ENCODE data around the gene PI16.
A peak's percentile ranks its signal among the peaks of the same experiment; 100 is the strongest.
"Not testable (repeated sequence)": the region's sequence is repeated elsewhere in the genome, so short reads cannot be mapped to it uniquely, and the experiment has no call there.

The PI16 gene

DNA sequence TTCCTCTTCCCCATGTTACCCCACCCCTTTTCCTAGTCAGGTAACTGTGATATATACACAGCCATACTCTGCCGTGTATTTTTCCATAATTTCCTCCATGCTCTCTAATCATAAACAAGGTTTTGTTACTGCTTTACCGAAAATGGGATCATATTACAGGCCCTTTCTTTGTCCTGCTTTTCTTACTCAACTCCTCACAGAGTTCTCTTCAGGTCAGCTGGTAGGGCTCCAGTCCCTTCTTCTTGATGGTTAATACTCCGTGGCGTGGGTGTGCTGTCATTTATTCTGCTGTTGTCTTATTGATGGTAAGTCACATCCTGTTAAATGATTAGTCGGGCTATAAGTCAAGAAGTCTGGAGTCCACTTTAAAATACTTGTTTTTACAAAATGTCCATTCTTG lies 24.9 kb upstream of the PI16 start:
- DNase-seq, result peak; percentile 22

DNA sequence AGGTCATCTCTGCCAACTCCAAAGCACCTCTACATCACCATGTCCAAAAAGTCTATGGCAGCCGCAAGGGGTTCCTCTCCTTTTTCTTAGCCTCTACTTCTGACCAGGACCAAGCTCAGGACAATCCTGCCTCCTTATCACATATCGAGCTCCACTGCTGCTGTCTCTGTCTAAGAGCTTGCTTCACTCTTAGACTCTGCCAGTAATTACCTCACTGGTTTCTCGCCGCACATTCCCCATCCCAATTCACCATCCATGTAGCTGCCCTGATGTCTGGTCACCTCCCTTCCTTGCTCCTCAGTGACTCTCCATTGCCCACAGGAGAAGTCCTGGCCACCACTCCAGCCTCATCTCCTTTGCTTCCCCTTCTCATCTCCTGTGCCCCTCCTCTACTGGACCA lies 24.1 kb upstream of the PI16 start:
- DNase-seq, result no peak

DNA sequence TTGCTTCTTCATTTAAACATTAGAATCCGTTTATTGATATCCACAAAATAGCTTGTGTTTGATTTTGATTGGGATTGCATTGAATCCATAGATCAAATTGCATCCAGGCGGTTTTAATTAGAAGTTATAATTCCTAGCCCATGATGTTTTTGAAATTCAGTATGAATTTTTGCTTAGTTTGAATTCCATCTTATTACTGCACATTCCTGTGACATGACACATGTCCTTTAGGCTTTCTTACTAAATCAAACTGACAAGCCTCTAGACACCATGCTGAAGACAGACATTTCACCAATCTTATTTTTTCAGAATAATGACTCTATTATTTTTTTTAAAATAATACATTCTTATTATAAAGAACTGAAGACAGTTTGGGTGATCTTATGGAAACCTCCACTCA lies 21.4 kb upstream of the PI16 start:
- no peak for DNase-seq

DNA sequence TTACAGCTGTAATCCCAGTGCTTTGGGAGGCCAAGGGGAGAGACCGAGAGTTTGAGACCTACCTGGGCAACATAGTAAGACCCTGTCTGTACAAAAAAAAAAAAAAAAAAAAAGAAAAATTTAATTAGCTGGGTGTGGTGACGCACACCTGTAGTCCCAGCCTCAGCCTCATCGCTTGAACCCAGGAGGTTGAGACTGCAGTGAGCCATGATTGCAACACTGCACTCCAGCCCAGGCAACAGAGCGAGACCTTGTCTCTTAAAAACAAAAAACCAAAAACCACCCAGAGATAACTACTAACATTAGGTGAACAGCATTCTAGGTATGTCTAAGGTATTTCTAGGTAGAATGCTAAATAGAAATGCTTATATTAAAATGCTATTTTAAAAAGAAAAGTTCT lies 21.0 kb upstream of the PI16 start:
- no peak for DNase-seq

DNA sequence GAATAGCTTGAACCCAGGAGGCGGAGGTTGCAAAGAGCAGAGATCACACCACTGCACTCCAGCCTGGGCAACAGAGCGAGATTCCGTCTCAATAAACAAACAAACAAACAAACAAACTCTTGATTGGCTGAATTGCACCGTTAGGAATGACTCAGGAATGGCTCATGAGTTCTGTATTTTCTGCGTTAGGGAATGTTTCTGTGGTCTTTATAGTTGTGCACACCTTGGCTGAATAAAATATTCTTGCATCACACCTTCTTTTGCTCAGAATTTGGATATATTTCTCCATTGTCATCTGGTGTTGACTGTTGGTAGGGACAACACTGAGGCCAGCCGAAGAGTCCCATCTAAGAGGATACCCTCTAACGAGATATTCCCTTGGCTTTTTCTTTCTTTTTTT lies 19.6 kb upstream of the PI16 start:
- no peak for DNase-seq

DNA sequence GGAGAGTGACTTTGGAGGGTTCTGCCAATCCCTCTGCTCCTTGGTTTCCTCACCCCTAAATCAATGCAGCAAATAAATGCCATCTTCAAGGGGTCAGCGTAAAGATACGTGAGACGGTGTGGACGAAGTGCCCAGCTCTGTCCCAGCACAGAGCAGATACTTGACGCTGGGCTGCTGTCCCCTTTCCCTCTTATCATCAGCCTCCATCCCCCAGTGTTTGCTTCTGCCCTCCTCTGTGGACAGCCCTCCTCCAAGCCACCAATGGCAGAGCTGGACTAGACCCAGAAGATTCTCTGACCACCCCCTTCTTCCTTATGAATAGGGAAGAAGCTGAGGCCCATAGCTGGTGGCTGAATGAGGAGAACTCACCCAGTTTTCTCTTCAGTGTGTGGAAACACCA lies 17.7 kb upstream of the PI16 start:
- DNase-seq, result no peak

DNA sequence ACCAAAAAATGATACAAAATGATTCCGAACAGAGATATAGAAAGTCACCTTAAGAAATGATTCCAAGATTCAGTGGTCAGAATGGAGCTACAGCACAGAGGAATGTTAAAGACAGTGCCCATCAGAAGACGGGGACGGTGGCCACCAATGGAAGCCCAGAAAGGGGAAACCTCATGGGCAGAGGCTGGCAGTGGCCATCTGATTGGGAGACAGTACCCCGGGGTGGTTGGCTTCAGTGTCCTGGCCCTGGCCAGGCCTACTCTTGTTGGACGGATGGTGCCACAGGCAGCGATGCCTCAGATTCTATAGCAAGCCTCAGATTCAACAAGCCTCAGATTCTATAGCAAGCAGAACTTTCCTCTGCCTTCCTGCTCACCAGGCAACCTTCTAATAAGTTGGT lies 16.6 kb upstream of the PI16 start:
- DNase-seq, result no peak

DNA sequence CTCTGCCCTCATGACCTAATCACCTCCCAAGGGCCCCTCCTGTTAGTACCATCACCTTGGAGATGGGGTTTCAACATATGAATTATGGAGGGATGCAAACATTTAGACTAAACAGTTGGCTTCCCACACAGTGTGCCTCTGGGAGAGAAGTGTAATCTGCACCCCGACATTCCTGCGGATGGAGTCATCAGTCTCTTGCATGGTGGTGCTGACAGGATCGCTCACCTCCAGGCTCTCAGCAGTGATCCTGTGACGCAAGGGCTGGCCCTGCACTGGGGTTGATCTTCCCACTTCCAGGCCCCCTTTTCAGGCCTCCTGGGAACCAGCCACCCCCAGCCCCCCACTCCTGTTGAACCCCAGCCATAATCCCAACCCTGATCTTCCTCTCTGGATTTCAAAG lies 16.0 kb upstream of the PI16 start:
- DNase-seq, result no peak

DNA sequence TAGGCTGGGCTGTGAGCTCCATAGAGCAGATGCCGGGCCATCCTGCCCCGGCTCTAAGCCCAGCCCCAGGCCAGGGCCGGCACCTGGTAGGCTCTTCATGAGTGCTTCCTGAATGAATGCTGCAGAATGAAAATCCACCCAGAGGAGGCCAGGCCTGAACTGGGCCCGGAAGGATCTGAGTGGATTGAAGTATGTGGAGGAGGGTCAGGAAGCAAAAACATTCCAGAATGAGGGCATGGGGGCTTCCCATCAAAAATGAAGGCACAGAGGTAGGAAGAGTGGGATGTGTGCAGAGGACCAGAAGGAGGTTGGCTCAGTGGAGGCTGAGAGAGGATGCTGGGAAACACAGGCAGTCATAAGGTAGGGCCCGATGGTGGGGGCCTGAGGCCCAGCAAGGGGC lies 15.5 kb upstream of the PI16 start:
- DNase-seq, result not testable (repeated sequence)

DNA sequence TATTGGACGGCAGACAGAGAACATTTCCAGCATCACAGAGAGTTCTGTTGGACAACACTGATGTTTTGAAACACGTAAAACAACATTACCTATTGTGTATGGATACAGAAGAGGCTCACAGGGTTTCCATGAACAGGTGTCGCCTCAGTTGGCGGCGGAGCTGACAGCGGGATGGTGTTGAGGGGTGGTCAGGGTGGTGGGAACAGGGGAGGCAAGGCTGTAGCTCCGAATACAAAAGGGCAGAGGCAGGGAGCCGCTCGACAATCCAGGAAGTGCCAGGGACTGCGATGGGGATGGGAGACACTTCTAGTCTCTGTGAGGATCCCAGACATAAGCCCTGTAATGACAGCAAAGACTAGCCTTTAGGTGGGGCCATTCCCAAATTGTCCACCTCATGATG lies 14.5 kb upstream of the PI16 start:
- DNase-seq, result no peak

DNA sequence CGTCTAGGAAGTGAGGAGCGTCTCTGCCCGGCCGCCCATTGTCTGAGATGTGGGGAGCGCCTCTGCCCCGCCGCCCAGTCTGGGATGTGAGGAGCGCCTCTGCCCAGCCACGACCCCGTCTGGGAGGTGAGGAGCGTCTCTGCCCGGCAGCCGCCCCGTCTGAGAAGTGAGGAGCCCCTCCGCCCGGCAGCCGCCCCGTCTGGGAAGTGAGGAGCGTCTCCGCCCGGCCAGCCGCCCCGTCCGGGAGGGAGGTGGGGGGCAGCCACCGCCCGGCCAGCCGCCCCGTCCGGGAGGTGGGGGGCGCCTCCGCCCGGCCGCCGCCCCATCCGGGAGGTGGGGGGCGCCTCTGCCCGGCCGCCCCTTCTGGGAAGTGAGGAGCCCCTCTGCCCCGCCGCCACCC lies 13.0 kb upstream of the PI16 start:
- DNase-seq, result not testable (repeated sequence)

DNA sequence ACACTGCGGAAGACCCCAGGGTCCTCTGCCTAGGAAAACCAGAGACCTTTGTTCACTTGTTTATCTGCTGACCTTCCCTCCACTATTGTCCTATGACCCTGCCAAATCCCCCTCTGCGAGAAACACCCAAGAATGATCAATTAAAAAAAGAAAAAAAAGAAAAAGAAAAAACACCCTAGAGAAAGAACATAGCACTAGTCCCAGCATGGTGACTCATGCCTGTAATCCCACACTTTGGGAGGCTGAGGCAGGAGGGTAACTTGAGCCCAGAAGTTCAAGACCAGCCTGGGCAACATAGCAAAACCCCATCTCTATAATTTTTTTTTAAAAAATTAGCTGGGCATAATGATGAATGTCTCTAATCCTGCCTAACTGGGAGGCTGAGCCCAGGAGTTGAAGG lies 12.2 kb upstream of the PI16 start:
- DNase-seq, result not testable (repeated sequence)

DNA sequence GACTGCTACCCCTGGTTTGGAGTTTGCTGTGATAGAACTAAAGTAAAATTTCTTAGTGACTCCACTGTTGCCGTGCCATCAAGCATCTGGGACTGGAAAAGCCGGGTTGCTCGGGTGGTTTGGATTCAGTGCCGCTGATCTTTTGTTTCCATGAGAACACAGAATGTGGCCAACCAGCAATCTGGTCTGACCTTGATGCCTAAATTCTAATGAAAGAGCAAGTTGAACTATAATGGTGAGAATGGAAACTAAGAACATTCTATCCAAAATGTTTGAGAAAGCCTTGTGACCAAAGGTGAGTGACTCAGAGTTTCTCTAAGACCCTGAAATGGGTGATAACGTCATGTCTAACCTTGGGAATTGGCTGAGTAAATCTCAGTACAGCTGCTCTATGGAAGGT lies 9.9 kb upstream of the PI16 start:
- DNase-seq, result no peak

DNA sequence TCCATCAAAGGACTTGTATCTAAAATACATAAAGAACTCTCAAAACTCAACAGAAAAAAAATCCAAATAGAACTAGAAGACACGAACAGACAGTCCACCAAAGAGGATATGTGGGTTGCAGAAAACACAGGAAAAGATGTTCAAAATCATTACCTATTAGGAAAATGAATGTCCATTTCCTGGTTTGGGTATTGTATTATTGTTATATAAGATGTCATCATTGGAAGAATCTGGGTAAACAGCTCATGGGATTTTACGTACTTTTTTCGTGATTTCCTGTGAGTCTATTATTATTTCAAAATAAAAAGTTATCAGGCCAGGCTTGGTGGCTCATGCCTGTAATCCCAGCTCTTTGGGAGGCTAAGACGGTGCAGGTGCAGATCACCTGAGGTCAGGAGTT lies 9.2 kb upstream of the PI16 start:
- no peak for DNase-seq

DNA sequence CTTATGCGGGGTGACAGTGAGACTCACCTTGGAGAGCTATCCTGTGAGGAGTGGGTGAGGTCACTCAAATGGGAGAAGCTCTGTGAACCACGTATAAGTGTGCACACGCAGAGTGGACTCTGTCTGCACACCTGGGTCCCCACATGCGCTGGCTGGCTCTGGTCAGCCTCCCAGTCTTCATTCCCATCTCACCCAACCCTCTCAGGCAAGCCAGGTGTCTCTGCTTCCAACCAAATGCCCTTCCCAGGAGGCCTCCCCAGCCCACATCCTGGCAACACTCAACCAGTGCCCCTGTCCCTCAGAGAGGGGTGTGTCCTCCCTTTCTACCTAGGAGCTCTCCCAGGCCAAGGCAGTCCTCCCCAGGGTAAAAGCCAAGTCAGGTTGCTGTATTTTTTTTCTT lies 8.0 kb upstream of the PI16 start:
- DNase-seq, result no peak

DNA sequence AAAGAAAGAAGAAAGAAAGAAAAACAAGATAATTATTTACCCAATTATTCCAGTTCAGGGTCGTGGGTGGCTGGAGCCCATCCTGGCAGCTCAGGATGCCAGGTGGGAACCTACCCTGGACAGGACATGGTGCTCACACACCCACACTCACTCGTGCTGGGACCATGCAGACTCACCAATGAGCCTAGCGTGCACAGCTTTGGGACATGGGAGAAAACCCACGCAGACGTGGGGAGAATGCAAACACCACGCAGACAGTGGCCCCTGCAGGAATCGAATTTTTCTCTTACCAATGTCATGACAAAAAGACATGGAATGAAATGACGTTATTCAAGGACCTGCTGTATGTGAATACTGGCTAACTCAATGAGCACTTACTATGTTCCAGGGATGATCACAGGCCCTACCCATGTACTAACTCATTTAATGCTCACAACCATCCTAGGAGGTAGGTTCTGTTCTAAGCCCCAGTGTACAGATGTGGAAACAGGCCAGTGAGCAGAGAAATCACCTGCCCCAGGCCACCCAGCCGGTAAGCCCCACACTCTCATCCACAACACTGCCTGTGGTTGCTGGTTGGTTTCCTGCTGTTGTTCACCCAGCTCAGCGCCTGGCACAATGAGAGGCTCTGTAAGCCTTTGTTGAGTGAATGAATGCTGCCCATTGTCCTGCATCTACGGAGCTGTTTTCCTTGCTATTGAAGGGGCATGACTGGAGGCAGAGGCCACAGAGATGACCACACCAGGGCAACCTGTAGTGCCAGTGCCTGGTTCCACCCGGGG lies 6.8 kb upstream of the PI16 start:
- no peak for DNase-seq

DNA sequence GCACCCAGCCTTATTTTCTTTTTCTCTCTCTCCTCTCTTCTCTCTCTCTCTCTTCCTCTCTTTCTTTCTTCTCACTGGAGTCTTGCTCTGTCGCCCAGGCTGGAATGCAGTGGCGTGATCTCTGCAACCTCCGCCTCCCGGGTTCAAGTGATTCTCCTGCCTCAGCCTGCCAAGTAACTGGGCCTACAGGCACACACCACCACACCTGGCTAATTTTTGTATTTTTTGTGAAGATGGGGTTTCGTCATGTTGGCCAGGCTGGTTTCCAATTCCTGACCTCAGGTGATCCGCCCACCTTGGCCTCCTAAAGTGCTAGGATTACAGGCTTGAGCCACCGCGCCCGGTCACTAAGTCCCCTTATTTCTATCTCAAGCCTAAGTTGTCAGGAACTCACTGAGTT lies 5.5 kb upstream of the PI16 start:
- DNase-seq, result not testable (repeated sequence)

DNA sequence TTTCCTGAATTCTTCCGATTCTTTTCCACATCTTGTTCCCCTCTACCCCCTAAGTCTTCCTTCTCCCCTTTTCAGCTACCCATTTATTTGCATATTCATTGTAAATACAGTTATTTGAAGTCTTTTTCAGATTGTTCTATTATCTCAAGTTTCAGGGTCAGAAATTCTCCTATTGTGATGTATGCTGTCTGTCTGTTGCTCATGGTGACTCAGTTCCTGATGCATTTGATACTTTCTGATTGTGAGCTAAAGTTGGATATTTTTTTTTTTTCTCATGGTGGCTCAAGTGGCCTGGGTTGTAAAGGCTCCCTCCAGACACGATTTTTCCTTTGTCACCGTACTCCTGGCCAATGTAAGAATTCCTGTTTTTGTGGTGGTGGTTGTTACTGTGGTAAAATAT lies 4.9 kb upstream of the PI16 start:
- no peak for DNase-seq

DNA sequence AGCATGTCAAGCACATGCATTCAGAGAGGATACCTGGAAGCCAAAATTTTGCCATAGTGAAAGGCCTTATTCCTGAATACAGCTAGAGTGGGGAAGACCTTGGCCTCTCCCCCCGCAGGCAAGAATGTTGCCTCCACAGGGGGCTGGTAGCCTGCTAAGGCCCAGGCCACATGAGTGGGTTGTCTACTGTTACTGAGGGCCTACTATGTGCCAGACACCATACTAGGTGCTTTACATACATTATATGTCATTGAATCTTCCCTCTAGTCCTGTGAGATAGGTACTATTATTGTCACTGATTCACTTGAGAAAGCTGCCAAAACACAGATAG lies 642 bp upstream of the PI16 start:
- DNase-seq, result no peak

DNA sequence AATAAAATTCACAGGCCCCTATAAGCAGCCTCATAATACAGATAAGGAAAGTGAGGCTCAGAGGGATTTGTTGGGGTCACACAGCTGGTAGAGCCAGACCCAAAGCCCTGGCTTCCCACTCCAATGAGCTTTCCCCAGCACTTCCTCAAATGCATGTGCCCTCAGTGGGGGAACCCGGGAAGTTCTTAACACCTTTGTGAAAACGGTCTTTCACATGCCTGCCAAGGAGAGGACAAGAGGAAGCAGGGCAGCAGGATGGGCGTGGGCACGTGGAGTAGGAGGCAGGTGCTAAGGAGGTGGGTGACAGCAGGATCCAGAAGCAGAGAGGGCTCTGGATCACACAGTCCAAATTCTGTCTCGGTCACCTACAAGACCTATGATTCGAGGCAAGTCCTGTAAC lies 598 bp downstream of the PI16 start:
- no peak for DNase-seq

DNA sequence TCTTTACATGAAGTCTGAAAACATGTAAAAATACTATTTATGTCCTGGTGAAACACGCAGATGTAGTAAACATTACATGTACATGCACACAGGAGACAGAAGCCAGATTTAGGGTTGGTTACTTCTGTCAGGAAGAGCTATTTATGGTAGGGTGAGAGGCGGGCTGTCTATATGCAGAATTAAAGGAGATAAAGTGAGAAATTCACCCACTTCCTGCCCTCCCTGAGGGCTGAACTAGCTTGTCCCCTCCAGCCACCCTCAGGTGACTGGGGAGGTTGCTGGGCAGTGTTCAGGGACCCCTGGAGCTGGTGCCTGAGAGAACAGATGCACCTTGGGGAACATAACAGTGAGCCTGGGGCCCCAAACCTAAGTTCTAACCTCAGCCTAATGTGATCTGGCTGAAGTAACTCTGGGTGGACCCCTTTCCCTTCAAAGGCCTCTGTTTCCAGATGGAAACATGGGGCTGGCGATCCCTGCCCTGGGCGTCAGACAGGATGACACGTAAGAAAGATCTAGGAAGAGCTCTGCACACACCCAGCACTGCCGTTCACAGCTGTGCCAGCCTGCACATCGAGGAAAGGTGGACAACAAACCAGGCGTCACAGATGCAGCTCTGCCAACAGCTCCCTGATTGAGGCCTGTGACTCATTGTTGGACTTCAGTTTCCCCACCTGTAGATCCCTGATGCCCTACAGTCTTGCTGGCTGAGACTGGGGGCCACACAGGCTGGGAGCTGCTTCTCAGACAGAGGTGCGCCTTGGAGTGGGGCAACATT lies 1.3 kb downstream of the PI16 start:
- DNase-seq, result no peak

DNA sequence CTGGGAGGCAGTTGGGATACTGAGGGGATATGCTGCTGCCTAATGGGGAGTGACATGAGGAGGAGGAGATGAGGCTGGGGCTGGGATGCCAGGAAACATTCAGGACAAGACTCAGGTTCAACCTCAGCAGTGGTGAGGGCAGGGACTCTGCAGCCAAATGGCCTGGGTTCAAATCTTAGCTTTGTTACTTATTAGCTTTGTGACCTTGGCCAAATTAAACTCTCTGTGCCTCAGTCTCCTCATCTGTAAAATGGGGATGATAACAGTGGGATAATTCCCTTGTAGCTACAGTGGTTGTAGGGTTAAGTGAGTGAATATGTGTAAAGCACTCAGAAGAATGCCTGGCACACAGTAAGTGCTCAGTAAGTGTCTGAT lies 1.9 kb downstream of the PI16 start:
- DNase-seq, result no peak

DNA sequence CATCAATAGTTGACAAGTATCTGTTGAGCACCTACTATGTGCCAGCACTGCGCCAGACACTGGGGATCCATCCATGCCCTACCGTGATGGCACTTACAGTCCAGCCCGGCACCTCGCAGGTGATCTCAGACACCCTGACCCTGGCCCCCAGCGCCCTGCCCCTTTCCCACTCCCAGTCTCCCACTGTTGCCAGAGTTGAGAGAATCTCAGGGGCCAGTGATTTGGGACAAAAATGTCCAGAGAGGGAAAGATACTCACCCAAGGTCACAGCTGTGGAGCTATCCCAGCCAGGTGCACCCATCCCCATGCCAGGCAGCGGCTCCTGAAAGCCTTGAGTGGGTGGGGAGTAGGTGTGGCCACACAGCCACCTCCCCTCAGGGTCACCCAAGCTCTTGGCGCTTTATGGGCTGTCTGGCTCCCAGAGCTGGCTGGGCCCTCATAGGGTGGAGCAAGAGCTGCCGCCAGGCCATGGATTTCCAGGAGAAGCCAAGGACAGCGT lies 3.3 kb downstream of the PI16 start:
- DNase-seq, result no peak

DNA sequence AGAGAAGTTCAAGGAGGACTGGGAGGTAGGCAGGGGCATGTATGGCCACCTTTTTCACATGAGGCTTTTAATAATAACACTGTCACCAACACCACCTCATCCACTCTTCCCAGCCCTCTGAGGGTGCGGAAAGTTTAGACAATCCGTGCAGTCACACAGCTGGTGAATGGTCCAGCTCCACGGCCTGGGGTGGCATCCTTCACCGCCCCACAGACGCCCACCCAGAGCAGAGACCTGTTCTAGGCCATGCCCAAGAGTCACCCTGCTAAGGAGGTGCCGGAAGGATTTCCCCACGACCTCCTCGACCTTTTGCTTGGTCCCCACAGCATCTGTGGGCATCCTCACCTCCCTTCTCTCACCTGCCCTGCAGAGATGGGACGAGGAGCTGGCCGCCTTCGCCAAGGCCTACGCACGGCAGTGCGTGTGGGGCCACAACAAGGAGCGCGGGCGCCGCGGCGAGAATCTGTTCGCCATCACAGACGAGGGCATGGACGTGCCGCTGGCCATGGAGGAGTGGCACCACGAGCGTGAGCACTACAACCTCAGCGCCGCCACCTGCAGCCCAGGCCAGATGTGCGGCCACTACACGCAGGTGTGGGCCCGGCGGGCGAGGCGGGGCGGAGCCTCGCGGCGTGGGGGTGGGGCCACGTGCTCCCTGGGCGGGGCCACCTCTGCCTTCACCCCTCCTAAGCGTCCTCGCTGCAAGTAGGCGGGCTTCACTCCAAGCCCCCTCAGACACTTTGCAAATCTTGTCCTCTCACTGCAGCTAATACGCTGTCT lies 4.4 kb downstream of the PI16 start:
- no peak for DNase-seq
